HG02610 (cell line): ENCODE measurements around the gene OSBP2.
"Not testable (repeated sequence)": the region's sequence is repeated elsewhere in the genome, so short reads cannot be mapped to it uniquely, and the experiment has no call there.

ENCODE experiments used
- ATAC-seq: cut with Tn5 transposase; IDR thresholded peaks from one replicate; pipeline ENCODE4 v1.9.1; 2021; ENCODE audit warnings: mild to moderate bottlenecking, moderate library complexity; ENCODE audit not compliant: unreplicated experiment

The OSBP2 gene

GRCh38 chr22:30679895-30680690 is 14.6 kb upstream of the OSBP2 start:
- not testable (repeated sequence) for ATAC-seq

- no peak for ATAC-seq
Observed at GRCh38 chr22:30680991-30681770, 13.5 kb upstream of the OSBP2 start.

DNA sequence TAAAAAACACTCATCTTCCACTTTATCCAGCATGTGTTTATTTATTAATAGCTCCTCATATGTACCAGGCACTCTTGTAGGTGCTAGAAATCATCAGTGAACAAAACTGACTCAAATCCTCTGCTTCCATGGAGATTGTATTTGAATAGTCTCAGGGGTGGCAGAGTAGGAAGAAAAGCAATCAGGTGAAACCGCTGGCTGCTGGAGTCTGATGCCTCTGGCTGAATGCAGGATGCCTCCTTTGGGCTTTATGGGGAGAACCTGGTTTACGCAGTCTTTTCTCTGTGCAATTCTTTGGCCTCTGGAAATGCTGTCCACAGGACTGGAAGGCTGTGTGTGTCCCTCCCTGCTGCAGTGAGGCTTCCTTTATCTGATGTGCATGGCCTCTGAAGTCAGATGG is 12.8 kb upstream of the OSBP2 start:
- ATAC-seq, result no peak

DNA sequence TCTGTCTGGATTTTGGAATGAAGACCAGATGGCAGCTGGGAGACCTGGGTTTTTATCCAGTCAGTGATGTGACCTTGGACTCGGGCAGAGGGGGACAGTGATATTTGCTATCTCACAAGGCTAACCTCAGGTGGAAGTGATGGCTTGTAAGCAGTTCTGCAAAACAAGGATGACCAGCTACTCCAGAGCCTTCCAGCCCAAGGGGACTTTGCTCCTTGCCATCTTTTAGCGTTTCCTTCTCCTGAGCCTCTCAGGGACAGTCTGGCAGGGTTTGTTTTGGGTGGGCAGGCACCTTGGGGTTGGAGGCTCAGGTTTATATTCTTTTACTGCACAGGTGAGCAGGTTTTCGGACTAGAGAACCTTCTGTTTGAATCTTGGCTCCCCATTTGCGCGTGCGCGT is 9.5 kb upstream of the OSBP2 start:
- ATAC-seq, result no peak

DNA sequence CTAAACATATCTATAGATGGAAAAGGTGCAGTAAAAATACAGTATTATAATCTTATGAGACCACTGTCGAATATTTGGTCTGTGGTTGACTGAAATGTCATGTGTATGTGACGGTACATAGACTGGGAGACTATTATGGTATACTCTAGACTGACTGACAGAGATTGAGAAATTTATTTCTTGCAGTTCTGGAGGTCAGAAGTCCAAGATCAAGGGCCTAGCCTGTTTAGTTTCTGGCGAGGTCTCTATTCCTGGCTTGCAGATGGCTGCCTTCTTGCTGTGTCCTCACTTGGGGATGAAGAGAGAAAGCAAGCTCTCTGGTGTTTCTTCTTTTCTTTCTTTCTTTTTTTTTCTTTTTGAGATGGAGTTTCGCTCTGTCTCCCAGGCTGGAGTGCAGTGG is 7.3 kb upstream of the OSBP2 start:
- no peak for ATAC-seq

GRCh38 chr22:30689622-30690021 is 5.1 kb upstream of the OSBP2 start:
- ATAC-seq, result no peak

DNA sequence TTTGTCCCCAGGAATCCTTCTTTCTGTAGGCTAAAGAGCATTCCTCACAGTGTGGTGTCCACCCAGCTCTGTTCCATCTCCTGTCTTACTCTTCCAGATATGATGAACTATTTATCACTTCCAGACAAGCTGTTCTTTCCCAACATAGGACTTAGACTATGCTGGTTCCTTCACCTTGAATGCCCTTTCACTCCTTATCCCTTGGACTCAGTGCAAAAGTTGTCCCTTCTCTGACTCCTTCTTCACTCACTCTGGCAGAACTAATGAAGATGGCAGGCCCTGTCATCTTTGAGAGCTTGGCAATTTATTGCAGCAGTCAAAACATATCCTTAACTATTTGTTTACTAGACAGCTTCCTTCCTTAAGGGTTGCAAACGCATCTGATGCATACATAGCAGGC is 3.5 kb upstream of the OSBP2 start:
- no peak for ATAC-seq

DNA sequence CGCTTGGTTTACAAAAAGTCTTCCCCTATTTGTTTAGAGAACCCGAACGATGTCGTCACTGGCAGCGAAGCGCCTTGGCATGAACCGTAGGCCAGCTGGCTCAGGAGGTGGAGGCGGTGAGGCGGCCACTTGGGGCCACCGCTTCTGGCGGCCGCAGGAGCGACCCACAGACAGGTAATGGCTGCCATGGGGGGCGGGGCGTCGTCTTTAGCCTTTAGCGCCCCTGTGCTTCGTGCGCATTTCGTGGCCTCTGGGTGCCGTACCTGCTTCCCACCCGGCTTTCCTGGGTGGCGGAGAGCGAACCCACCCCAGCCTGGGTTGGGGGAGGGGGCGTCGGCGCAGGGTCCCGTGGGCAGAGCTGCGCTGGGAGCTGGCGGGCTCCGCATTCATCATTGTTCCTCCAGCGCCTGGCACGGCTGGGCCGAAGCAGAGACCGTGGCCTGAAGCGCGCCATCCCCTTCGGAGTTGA is 469 bp upstream of the OSBP2 start:
- no peak for ATAC-seq

DNA sequence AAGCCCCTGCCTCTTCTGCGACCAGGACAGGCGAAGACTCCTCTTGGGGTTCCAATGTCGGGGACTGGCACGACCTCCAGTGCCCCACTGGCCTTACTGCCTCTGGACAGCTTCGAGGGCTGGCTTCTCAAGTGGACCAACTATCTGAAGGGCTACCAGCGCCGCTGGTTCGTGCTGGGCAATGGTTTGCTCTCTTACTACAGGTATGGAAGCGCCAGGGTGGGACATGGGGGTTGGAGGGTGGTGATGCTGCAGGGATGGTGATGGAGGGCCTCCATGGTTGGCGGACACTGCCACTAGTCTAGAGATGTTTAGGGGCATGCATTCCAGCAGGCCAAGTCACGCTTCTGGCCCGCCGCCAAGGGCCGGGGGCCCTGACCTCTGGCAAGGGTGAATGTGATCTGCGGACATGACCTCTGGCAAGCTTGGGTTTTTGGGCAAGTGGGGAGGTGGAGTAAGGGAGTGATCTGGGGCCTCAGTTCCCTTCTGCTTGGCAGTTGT is 727 bp downstream of the OSBP2 start:
- no peak for ATAC-seq

GRCh38 chr22:30695871-30696655 is 1.4 kb downstream of the OSBP2 start:
- ATAC-seq, result no peak

- ATAC-seq, result no peak
Observed at GRCh38 chr22:30697975-30698374, 3.3 kb downstream of the OSBP2 start.

DNA sequence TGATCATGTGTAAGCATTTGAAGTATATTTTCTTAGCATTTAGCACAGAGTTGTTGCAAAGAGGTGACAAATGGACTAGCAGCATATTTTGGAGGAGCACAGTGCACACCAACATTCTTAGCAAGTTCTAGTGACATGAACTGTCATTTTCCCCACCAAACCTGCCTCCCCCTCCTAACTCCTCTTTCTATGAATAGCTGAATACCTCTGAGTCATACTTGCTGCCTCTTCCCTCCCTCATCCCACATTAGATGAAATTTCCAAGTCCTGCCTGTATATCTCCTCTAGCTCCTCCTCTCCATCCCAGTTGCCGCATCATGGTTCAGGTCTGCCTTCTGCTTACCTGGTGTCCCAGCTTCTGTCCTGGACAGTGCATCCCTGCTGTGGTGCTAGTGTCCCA is 7.2 kb downstream of the OSBP2 start:
- no peak for ATAC-seq

- no peak for ATAC-seq
Observed at GRCh38 chr22:30702856-30703255, 8.2 kb downstream of the OSBP2 start.

DNA sequence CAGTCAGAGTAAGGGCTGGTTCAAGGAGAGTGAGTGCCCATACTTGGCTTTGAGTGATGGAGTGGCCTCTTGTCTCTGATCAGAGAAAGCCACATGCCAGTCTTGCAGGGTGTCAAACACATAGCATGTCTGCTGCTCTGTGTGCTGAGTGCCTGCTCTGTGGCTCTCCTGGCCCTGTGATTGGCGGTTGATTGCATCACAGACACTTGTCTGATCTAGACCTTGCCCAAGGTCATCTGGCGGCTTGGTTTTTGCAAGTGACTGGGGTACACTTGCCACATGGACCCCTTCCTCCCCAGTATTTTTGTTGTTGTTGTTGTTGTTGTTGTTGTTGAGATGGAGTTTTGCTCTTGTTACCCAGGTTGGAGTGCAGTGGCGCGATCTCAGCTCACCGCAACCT is 10.3 kb downstream of the OSBP2 start:
- ATAC-seq, result no peak

GRCh38 chr22:30705710-30706651 is 11.3 kb downstream of the OSBP2 start:
- no peak for ATAC-seq

DNA sequence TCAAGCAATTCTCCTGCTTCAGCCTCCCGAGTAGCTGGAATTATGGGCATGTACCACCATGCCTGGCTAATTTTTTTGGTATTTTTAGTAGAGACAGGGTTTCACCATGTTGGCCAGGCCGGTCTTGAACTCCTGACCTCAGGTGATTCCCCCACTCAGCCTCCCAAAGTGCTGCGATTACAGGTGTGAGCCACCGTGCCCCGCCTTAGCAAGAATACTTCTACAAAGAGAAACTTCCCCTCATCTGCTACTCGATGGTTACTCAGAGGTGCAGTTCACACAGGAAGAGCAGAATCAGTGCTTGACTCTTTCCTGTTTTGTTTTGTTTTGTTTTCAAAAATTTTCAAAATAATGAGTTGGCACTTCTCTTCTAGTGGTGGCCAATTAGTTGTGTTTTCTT is 15.3 kb downstream of the OSBP2 start:
- not testable (repeated sequence) for ATAC-seq

DNA sequence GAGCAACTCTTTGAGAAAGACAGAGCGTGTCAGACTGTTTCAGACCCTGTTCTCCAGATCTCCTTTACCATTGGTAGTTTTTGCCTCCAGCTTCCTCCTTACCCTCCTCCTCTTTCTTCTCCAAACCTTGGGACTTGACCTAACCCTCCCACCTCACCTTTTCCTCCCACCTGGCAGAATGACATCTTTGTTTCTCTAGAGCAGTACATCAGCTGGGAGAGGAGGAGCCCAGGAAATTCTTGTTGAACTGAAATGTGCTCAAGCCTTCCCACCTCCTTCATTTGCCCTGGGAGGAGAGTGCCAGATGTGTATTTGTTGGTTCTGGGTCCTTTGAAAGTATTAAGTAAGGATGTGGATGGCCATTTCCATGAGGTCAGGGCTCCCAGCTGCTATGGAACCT is 17.4 kb downstream of the OSBP2 start:
- no peak for ATAC-seq

DNA sequence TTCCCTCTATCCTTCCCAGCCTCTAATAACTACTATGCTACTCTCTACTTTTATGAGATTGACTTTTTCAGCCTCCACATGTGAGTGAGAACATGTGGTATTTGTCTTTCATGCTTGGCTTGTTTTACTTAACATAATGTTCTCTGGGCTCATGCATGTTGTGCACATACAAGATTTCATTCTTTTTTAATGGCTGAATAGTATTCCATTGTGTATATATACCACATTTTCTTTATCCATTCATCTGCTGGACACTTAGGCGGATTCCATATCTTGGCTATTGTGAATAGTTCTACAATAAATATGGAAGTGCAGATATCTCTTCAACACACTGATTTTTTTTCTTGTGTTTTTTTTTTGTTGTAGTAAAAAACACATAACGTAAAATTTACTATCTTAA is 19.4 kb downstream of the OSBP2 start:
- no peak for ATAC-seq

DNA sequence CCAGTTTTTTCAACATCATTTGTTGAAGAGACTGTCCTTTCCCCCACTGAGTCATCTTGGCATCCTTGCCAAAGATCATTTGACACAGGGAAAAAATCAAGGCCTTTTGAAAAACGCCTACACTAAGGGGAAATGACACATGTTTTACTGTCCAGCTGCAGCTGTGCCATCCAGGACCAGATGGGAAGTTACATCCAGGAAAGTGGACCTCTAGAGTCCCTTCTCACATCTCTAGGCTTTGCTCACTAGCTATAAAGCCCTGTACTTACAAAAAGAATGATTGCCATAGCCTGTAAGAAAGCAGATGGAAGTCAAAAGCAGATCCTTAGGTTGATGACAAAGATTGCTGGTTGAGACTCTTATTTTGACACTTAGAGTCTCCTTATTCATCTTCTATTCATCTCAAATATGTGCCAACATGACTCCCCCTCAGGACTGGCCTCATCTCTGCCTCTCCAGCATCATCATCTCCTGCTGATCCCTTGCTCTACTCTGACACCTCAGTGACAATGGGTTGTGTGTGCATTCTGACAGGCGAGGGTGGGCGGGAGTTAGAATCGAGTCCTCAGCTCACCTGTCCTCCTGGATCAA is 22.8 kb downstream of the OSBP2 start:
- no peak for ATAC-seq

DNA sequence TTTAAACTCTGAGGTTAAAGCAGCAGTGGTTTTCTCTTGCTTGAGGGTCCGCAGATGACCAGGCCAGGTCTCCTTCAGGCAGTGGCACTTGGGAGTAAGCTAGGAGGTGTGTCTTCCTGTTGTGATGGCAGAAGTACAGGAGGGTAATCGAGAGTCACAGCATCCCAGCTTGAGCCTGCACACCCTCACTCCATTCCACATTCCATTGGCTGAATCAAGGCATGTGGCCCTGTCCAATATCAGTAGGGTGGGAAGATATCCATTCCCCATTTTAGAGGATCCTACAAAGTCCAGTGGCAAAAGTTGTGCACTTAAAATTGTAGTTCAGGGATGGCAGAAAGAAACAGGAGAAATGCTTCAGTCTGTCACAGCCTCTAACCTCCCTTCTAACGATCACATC is 23.3 kb downstream of the OSBP2 start:
- no peak for ATAC-seq
